Measurements from ENCODE around the gene ABTB2.

ABTB2 gene

DNA sequence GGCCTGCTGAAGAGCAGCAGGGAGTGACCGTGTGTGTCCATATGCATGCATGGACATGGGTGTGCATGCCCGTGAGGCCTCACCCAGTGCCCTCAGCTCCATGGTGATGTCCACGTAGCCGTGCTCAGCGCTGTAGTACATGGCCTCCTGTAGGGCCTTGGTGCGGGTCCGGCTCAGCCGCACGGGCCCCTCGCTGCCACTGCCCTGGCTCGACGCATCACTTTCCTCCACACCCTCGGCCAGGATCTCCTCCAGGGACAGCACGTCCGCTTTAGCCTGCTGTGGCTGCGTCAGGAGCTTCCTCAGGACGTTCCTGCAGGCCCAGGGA lies 195.4 kb downstream of the ABTB2 start:
- no peak for DNase-seq

DNA sequence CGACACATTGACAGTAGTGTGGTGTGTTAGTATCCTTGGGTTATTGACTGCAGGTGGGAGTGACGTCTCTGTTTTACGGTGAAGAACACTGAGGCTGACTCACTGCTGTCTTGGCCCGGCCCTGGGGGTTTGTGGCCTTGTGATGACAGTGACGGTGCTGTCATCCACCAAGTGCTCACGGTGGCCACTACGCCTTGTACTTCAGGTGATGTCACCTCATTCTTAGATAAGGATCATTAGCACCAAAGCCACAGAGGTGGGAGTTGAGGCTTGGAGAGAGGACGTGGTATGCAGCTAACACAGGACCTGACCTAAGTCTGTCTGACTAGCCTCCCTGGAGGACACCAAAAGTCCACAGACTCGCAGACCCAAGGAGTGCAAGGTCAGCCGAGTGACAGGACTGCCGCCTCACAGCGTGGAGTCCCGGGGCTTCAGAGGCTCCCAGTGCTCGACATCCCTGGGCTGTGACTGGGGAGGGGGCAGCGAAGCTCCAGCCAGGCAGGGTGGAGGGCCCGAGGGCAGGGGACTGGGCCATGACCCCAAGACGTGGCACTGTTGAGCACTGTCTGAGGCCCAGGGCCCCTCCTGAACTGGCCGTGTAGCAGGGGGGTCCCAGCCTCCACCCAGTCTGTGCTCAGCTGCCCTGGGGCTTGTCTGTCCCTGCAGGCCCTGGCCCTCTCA lies 195.9 kb downstream of the ABTB2 start:
- no peak for DNase-seq

DNA sequence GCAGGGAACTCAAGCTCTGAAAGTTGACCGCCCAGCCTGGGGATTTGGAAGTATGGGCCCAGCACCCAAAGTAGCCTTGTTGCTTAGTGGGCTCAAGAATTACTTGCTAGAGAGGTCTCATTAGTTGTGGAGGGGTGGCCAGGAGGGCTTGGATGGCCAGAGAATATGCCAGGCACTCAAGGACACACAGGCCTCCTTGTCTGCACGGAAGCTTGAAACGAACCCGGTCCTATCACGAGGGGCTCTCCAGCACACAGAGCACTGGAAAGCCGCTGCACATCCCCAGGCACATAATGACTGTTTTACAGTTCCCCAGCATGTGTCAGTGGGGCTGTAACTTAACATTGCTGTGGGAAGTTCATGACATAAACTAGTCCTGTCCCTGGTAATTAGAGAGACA lies 196.4 kb downstream of the ABTB2 start:
- no peak for DNase-seq

GRCh38 chr11:34160791-34161190 lies 197.0 kb downstream of the ABTB2 start:
- no peak for DNase-seq

GRCh38 chr11:34160049-34160721 lies 197.6 kb downstream of the ABTB2 start:
- DNase-seq: no peak

- DNase-seq: no peak
These were observed 199.1 kb downstream of the ABTB2 start for GRCh38 chr11:34158661-34159060.

DNA sequence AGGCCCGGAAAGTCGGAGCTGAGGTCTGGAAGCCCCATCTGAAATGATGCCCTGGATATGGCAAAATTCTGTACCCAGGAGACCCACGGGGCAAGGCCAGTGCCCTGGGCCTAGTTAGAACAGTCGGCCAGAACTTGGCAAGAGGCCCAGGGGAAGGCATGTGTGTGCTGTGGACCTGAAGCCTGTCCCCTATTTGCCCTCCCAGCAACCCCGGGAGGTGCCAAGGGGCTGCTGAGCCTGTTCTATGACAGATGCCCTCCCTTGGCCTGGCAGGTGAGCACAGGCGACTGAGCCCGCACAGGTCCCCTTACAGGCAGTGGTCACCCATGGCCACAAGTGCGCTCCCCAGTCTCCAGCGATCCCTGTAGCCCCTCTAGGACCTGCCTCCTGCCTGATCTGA lies 200.6 kb downstream of the ABTB2 start:
- no peak for DNase-seq

GRCh38 chr11:34155757-34156062 lies 202.1 kb downstream of the ABTB2 start:
- no peak for DNase-seq

DNA sequence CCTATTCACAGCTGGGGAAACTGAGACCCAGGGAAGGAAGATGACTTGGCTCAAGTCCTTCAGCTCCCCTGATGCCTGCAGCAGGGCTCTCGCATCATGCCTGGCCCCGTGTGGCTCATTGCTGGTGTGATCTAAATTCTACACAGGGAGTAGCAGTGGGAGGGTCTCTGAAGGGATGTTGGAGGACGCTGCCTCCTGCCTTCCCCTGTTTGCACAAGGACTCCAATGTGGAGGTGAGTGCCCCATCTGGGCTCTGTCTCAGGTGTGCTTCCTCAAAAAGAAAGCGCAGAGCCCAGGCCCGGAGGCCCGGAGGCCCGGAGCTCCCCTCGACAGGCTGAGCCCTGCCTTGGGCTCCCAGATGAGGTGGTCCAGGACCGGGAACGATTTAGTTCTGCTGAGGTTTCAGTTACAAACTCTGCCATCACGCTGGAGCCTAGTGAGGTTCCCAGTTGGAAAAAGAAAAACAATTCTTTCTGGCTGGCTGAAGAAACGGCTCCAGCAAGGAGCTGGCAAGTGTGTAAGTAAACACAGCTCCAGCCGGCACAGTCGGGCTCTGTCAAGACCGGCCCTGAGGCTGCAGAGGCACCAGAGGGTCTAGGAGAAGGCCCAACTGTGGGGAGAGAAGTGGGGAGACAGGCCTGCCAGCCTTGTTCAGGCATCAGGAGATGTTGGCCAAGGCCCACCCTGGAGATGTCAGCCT lies 202.6 kb downstream of the ABTB2 start:
- DNase-seq: no peak

DNA sequence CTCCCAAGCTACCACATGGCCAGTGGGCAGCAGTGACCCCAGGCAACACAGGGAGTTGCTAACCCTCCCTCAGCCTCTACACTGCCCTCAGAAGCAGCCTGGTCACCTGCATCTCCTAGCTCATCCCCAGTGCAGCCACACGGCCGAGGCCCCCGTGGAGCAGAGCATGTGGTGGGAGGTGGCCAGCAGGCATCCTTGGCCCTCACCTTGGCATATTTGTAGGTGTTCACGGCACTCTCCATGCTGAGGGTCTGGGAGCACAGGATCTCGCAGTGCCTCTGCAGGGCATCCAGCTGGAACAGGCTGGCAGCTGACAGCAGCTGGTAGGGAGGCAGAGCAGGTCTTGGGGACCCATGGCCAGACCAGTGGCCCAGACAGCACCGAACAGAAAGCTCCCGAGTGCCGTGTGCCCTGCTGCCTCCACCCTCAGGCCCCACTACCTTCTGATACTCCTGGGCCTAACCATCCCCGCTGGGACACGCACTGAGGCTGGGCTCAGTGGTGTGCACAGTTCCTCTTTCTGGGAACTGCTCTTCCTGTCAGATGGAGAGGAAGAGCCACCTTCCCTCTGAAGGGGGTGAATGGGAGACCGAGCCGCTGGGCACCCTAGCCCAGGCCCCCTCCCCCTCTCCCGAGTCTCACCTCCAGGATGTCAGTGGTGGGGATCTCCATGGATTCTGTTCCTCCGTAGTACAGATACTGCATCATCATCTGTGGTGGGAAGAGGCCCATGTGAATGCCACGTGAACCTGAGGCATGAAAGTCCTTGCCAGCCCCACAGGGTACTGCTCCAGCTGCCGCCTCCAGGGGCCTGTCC lies 203.5 kb downstream of the ABTB2 start:
- no peak for DNase-seq

DNA sequence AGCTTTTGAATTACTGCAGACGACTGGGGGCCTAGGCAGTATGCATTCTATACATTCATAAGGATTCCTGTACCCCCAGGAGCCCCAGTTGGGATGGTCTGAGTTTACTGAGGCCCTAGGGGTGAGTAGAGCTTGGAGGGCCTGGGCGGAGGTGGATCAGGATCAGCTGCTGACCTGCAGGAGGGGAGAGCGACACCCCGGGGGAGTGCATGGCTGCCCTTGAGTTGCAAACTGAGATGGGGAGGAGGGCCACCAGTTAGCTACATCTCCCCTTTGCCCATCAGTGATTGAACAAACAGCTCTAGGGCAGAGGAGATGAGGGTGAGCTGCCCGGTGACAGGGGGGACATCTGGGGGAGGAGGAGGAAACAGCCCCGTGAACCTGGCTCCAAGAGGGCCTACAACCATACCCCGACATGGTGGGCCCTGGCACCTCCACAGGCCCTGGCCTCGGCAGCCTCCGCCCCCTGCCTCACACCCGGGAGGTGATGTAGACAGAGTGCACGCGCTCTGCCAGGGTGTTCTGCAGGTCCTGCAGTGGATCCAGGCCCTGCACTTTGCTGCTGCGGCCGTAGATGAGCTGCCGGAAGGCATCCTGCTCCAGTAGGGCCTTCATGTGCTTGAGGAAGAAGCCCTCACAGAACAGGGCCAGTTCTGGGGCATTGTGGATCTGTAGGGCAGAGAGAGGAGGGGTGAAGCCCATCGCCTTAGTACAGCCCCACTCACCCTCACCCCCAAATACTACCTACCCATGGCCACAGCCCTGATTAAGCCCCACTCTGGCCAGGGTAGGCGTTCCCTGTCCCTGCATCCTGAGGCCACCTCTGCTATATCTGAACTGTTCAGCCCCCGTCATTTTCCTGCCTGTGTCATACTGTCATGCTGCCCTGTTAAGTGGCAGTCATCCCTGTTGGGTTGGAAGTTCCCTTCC lies 205.6 kb downstream of the ABTB2 start:
- no peak for DNase-seq

- no peak for DNase-seq
These were observed 206.6 kb downstream of the ABTB2 start for GRCh38 chr11:34151166-34151565.

DNA sequence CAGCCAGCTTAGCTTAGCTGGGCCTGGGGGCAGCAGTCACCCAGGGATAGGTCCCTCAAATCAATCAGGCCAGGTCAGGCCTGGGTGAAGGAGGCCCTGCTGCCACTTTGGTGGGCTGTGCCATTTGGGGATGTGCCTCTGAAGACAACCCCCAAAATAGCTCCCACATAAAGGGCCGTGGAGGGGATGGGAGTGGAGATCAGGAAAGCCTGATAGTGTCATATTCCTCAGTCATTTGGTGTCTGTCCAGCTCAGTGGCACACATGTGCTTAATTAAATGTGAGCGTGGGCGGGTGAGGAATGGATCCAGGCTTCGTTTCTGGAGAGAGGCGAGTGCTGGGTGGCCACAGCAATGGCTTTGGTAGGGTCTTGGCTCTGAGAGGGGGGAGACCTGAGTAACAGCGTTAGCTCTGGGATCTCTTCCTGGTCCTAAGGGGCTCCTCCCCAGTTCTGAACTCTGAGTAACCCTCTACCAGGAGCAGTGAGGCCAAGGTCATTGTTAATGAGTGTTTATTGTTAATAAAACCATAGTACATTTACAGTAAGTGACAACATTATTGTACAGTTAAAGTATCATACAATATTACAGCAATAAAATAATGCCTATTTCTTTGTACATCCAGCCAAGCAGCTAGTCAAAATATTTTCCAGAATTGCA lies 207.2 kb downstream of the ABTB2 start:
- no peak for DNase-seq

GRCh38 chr11:34149786-34150185 lies 208.0 kb downstream of the ABTB2 start:
- DNase-seq: no peak

- no peak for DNase-seq
These were observed 208.5 kb downstream of the ABTB2 start for GRCh38 chr11:34149274-34149673.

DNA sequence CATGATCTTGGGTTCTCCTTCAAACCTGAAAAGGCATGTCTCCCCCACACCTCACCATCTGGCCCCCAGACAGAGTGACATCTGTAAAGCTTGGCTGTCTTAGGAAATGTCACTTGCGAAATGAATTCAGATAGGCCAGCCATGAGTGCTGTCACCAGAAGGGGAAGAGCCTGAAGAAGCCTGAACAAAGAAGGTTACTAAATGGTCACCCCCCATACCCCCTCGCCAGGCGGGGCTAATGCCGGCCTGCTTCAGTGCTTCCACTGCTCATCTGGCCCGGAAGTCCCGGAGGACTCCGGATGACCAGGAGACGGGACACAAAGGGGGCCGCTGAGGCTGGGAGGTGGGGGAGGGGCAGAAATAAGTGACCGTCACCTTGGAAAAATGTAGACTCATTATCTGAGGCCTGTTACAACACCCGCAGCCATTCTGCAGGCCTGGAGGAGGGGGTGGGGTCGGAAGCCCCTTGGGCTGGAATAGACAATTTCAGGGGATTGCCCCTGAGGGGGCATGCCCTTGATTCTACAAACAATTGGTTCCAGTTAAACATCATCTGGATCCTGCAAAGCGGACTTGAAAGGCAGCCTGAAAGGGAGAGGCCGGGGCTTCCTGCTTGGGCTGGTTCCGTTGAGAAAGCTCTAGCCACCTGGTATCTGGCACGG lies 209.2 kb downstream of the ABTB2 start:
- no peak for DNase-seq

DNA sequence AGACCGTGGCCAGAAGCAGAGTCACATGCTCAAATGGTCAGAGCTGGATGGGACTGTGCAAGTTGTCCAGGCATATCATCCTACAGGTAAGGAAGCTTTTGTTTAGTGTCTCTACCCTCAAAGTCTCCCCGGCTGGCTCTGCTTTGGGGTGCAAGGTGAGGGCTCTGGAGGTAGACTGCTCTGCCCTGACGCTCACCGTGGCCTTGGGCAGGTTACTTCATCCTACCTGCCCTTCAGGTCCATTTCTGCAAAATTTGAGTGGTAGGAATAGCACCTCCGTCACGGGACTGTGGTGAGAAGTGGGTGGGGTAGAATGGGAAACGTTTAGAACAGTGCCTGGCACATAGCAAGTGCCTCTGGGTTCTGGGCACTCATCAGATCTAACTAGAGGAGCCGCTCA lies 210.2 kb downstream of the ABTB2 start:
- no peak for DNase-seq

DNA sequence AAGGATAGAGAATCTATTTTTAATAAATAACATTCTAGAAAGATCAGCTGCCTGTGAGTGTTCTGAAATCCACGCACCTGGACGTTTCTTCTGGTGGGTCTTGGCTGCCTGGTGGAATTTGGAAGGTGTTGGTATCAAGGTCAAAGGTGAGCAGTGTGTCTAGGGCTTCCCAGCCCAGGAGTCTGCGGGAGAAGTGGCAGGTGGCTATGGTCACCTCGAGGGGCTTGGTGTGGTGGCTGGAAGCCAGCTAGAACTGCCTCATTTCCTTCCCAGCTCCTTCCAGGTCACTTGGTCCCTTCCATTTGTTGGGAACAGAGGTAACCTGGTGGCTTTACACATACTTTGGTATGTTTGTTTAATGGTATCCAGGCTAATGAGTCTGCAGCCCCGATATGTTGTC lies 210.9 kb downstream of the ABTB2 start:
- DNase-seq: no peak

DNA sequence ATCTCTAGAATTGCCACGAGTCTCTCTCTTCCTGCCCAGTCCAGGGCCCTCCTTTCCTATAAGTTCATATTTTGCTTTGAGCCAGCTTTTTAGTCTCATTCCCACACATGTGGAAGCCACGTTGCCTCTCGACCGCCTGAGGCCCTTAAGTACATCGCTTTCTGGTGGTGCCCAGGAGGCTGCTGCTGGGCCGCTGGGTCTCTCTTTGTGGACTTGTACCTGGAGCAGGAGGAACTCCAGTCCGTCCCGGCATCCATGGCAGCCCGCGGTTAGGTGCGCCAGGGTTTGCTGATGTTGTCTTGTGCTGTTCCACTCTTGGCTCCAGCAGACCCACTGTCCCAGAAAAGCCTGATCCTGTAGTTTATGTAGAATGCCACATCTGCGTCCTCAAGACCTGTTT lies 211.4 kb downstream of the ABTB2 start:
- DNase-seq: no peak

- DNase-seq: no peak
These were observed 211.9 kb downstream of the ABTB2 start for GRCh38 chr11:34145847-34146381.

- no peak for DNase-seq
These were observed 212.7 kb downstream of the ABTB2 start for GRCh38 chr11:34145073-34145472.

Measured in T-helper 1 cell (primary cell).